Measurements from ENCODE around the gene STAT6. TPM values are rescaled to one million over a fixed set of nuclear protein-coding genes. Genes with fewer than 3 reads are reported as not detected.

Gene STAT6
- total RNA-seq, 1 donor from 2014 or later: 304 TPM

DNA sequence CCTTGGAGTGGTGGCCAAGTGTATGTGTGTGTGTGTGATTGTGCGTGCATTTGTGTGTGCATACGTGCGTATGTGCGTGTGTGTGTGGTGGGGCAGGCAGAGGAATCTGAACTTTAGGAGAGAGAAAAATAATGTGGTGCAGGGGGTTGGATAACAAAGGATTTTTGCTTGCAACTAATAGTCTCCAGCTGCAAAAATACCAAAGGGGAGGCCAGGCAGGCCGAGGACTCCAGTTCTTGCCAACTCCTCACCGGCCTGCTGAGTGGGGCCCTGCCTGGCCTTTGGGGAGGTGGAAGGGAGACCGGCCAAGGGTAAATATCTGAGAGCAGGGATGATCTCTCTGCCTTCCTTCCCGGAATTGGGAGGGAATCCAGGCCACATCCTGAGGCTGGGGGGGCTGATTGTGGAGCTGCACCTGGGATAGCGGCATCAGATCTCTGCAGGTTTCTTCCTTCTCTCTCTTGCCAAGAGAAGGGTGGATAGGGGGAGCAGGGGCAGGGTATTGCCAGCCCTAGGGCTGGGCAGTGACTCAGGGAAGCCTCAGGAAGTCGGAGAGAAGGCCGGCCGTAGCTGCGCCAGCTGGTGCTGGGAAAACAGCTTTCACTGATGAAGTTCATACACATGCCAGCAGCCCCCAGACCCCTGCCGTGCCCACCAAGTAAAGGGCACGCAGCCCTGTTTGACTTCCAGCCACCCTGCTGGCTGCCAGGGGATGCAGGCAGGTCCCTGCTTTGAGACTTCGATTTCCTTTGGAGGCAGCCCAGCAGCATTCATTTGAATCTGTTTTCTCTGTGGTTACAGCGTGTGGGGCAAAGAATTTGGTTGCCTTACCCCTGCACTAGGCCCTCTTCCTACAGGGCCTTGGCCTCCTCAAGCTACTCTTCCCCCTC is 40.8 kb upstream of the STAT6 start:
- Mint-ChIP-seq H3K27me3 (no peaks in the 10 kb centered on the region), H3K4me1 (no peaks in the 10 kb centered on the region), H3K36me3 (ENCODE audit: low read depth) (no peaks in the 10 kb centered on the region), H3K27ac (no peak overlapping the region), H3K9me3 (no peaks in the 10 kb centered on the region), H3K4me3 (no peak overlapping the region)
- intact Hi-C loops (cut with micrococcal nuclease): no loop called here
- no peak for DNase-seq

DNA sequence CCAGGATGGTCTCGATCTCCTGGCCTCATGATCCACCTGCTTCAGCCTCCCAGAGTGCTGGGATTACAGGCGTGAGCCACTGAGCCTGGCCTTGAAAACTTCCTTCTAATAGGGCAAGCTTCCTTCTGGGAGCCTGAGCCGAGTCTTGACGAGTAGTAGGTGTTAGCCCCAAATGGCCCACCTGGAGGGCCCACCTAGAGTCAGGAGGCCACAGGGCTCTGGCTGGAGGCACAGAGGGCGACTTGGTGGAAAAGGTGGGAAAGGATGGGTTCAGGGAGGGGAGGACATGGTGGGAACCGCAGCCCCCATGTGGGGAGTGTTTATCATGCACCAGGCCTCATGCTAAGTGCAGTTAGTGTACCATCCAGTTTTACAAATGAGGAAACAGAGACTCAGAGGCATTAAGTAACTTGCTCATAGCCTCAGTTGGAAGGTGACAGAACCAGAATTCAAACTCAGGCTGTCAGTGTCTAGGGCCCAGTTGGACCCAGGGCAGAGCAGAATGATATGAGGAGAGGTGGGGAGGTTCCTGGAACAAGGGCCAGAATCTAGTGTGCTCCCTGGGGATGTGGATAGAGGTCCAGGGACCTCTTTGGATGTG is 39.3 kb upstream of the STAT6 start:
- Mint-ChIP-seq H3K27me3 (no peaks in the 10 kb centered on the region), H3K4me1 (no peaks in the 10 kb centered on the region), H3K27ac (no peak overlapping the region), H3K36me3 (ENCODE audit: low read depth) (no peaks in the 10 kb centered on the region), H3K4me3 (no peak overlapping the region), H3K9me3 (no peaks in the 10 kb centered on the region)
- DNase-seq: no peak
- intact Hi-C loops (cut with micrococcal nuclease): no loop called here

DNA sequence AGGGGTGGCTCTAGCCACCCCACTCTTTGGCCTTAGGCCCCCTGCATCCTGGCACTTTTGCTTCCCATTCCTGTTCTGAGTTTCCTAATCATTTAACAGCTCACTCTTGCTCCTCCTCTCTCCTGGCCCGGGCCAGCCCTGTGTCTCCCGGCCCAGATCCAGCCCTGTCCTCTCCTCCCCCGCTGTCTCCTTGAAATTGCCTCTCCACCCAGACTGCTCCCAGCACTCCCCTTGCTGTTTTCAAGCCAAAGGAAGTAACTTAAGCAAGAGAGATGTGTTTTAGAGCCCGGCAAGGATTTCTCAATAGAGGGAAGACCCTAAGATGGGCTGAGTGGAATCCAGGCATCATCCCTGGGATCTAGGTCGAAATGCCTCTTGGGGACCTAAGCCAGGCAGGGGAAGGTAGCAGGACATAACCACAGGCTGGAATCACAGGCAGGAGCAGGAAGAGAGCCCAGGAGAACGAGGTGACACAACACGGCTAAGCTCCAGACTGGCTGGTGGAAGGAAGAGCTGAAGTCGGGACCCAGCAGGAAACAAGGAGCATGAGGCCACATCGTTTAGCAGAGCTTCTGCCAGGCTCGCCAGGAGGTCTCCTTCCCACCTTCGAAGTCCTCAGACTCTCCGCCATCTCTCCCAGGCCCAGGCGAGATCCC is 38.2 kb upstream of the STAT6 start:
- Mint-ChIP-seq H3K27me3 (no peaks in the 10 kb centered on the region), H3K4me1 (no peaks in the 10 kb centered on the region), H3K27ac (no peak overlapping the region), H3K36me3 (ENCODE audit: low read depth) (no peaks in the 10 kb centered on the region), H3K9me3 (no peaks in the 10 kb centered on the region), H3K4me3 (no peak overlapping the region)
- no peak for DNase-seq
- intact Hi-C loops (cut with micrococcal nuclease): no loop called here

- H3K27me3 Mint-ChIP-seq: no peaks in the 10 kb centered on the region
- no peak overlapping the region for H3K4me3 Mint-ChIP-seq
- no peak for DNase-seq
- H3K27ac Mint-ChIP-seq: no peak overlapping the region
- no peaks in the 10 kb centered on the region for H3K4me1 Mint-ChIP-seq
- H3K36me3 Mint-ChIP-seq (ENCODE audit: low read depth): no peaks in the 10 kb centered on the region
- H3K9me3 Mint-ChIP-seq: no peaks in the 10 kb centered on the region
- intact Hi-C loops (cut with micrococcal nuclease): no loop called here
Measured at GRCh38 chr12:57148469-57149244, 37.5 kb upstream of the STAT6 start.

- DNase-seq: no peak
- no peak within 1 kb of the TSS for H3K4me3 Mint-ChIP-seq
Measured at GRCh38 chr12:57146961-57147944, 36.1 kb upstream of the STAT6 start, which contains the start of gene LRP1-AS. Gene LRP1-AS, minus strand, starts transcription at chr12:57147619.

DNA sequence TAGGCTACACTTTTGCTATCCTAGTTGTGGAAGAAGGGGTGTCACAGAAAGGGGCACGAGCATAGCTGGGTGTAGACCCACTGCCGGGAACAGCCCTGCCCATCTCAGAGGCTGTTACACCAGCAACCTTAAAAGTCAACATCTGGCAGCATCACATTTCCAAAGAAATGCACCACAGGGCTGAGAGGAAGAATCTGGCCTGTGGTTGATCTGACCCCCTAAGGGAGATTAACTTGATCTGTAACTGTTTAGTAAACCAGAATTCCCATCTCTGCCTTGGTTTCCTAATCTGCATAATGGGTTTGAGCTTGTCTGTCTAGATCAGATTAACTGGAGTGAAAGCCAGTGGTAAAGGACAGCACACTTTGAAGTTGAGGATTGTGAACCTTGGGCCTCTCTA is 34.9 kb upstream of the STAT6 start:
- H3K4me1 Mint-ChIP-seq: no peaks in the 10 kb centered on the region
- no peaks in the 10 kb centered on the region for H3K27me3 Mint-ChIP-seq
- no peak overlapping the region for H3K27ac Mint-ChIP-seq
- DNase-seq: no peak
- no peaks in the 10 kb centered on the region for H3K36me3 Mint-ChIP-seq (ENCODE audit: low read depth)
- intact Hi-C loops (cut with micrococcal nuclease): no loop called here
- no peak overlapping the region for H3K4me3 Mint-ChIP-seq
- H3K9me3 Mint-ChIP-seq: no peaks in the 10 kb centered on the region

More at GRCh38 chr12:57146961-57147944, 36.1 kb upstream of the STAT6 start, which contains the start of gene LRP1-AS:
- Mint-ChIP-seq H3K36me3 (ENCODE audit: low read depth) (no peaks in the 10 kb centered on the region), H3K9me3 (no peaks in the 10 kb centered on the region), H3K27ac (no peak within 1 kb of the TSS), H3K27me3 (no peaks in the 10 kb centered on the region), H3K4me1 (no peaks in the 10 kb centered on the region)
- intact Hi-C loops (cut with micrococcal nuclease): no loop called here

- Mint-ChIP-seq H3K4me1 (no peaks in the 10 kb centered on the region), H3K36me3 (ENCODE audit: low read depth) (no peaks in the 10 kb centered on the region), H3K27ac (no peak overlapping the region), H3K4me3 (no peak overlapping the region), H3K27me3 (no peaks in the 10 kb centered on the region), H3K9me3 (no peaks in the 10 kb centered on the region)
- intact Hi-C loops (cut with micrococcal nuclease): no loop called here
- no peak for DNase-seq
Measured at GRCh38 chr12:57145460-57146059, 34.4 kb upstream of the STAT6 start.

GRCh38 chr12:57143454-57143853 is 32.3 kb upstream of the STAT6 start:
- Mint-ChIP-seq H3K27me3 (no peaks in the 10 kb centered on the region), H3K4me1 (no peaks in the 10 kb centered on the region), H3K27ac (no peak overlapping the region), H3K9me3 (no peaks in the 10 kb centered on the region), H3K36me3 (ENCODE audit: low read depth) (no peaks in the 10 kb centered on the region), H3K4me3 (no peak overlapping the region)
- no peak for DNase-seq
- intact Hi-C loops (cut with micrococcal nuclease): no loop called here

DNA sequence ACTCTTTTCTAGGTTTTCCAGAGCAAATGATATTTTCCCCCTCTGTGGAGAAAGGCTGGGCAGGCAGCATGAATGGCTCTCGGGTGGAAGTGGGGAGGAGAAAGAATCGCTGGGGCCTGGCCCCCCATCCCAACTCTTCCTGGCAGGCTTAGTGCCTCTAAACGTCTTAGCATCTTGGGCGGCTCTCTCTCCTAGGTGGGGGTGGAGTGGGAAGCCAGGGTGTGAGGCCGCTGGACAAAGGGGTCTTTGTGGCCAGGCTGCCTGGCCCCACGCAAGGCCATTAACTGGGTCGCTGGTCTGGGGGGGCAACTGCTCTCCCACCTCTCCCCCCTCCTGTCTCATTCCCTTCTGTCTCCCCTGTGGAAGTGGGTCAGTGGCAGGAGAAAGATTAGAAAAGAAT is 31.6 kb upstream of the STAT6 start:
- Mint-ChIP-seq H3K9me3 (no peaks in the 10 kb centered on the region), H3K36me3 (ENCODE audit: low read depth) (no peaks in the 10 kb centered on the region), H3K4me3 (no peak overlapping the region), H3K4me1 (no peaks in the 10 kb centered on the region), H3K27me3 (no peaks in the 10 kb centered on the region), H3K27ac (no peak overlapping the region)
- intact Hi-C loops (cut with micrococcal nuclease): no loop called here
- no peak for DNase-seq

DNA sequence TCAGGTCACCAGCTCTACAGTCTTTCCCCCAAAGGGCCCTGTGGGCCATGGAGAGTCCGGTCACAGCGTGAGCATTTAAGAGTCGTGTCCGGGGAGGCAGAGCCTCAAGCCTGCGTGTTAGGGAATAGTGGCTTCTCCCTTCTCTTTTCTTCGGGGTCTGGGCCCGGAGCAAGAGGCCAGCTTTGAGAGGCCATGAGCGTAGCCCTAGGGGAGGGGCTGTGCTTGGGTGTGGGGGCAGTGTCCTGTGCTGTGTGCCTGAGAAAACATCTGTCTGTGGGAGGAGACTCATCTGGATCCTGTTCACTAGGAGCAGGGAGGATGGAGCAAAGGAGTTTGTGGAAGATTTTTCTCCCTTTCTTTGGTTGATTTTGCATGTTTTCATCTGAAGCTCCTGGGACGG is 31.0 kb upstream of the STAT6 start:
- Mint-ChIP-seq H3K4me1 (no peaks in the 10 kb centered on the region), H3K27me3 (no peaks in the 10 kb centered on the region), H3K36me3 (ENCODE audit: low read depth) (no peaks in the 10 kb centered on the region), H3K9me3 (no peaks in the 10 kb centered on the region), H3K27ac (no peak overlapping the region), H3K4me3 (no peak overlapping the region)
- intact Hi-C loops (cut with micrococcal nuclease): no loop called here
- no peak for DNase-seq

- Mint-ChIP-seq H3K4me1 (no peaks in the 10 kb centered on the region), H3K36me3 (ENCODE audit: low read depth) (no peaks in the 10 kb centered on the region), H3K27me3 (no peaks in the 10 kb centered on the region), H3K4me3 (no peak overlapping the region), H3K27ac (no peak overlapping the region), H3K9me3 (no peaks in the 10 kb centered on the region)
- intact Hi-C loops (cut with micrococcal nuclease): no loop called here
- no peak for DNase-seq
Measured at GRCh38 chr12:57141249-57141648, 30.1 kb upstream of the STAT6 start.

GRCh38 chr12:57139796-57140649 is 28.9 kb upstream of the STAT6 start:
- no peak overlapping the region for H3K4me3 Mint-ChIP-seq

More at GRCh38 chr12:57139796-57140649, 28.9 kb upstream of the STAT6 start:
- H3K4me1 Mint-ChIP-seq: no peaks in the 10 kb centered on the region
- H3K27ac Mint-ChIP-seq: no peak overlapping the region
- H3K9me3 Mint-ChIP-seq: no peaks in the 10 kb centered on the region
- intact Hi-C loops (cut with micrococcal nuclease): no loop called here
- H3K27me3 Mint-ChIP-seq: no peaks in the 10 kb centered on the region
- no peaks in the 10 kb centered on the region for H3K36me3 Mint-ChIP-seq (ENCODE audit: low read depth)
- DNase-seq: no peak

All from activated CD4-positive, alpha-beta T cell treated with anti-CD3 and anti-CD28 coated beads, Interleukin-2, amount 10 ng/mL, durations not matched to agents 24 days and 14 days (primary cell).